Keratinocyte (primary cell): ENCODE results near the gene PDCD1LG2.

Source experiments
- EZH2 ChIP-seq: IDR thresholded peaks from one replicate; pipeline ENCODE4 v1.6.1; 2012; ENCODE audit warnings: inconsistent platforms, mild to moderate bottlenecking, low read length, moderate library complexity
- TF ChIP-seq, protein P1 (sequence below), 3 experiments: IDR thresholded peaks in 1 of 3; conservative IDR thresholded peaks in 1 of 3; optimal IDR thresholded peaks in 1 of 3; 2 replicates in 2 of 3; 3 replicates in 1 of 3; pipeline versions ENCODE3 to v1.5.1; 2011; ENCODE audit warnings: low read length in 3 of 3, mild to moderate bottlenecking in 3 of 3, moderate library complexity in 2 of 3, control low read depth in 1 of 3, inconsistent platforms in 1 of 3; ENCODE audit not compliant: insufficient read depth in 2 of 3; ENCODE audit errors: extremely low read depth in 1 of 3

DNA sequence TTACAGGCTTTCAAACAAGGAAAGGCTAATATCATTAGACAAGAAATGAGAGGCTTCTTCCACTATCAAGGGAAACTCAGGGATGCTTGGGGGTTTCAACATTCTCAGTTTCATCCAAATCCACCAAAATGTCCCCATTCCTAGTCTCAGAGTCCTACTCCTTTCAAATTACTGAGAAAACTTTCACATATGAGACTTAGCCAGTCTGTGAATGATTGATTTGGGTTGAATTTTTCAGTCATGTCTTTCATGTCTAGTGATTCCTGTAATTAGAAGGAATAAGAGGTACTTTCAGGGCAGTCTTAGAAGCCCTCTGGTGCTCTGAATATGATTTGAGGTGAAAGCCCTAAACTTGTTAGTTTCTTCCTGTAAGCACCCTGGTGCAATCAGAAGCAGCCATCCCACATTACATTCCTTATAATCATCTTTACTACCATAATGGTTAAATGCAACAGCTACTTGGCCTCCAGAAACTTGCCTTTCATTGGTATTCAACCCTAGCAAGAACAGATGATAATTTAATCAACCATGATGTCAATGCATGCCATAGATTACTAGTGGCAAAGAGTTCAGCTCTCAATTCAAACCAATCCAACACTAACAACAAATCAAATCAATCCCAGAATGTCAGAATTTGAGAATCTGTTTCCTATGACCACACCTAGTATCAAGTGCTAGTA, 67.8 kb downstream of the PDCD1LG2 start:
- TF ChIP-seq EZH2, result no peak
- TF ChIP-seq, protein P1, sequence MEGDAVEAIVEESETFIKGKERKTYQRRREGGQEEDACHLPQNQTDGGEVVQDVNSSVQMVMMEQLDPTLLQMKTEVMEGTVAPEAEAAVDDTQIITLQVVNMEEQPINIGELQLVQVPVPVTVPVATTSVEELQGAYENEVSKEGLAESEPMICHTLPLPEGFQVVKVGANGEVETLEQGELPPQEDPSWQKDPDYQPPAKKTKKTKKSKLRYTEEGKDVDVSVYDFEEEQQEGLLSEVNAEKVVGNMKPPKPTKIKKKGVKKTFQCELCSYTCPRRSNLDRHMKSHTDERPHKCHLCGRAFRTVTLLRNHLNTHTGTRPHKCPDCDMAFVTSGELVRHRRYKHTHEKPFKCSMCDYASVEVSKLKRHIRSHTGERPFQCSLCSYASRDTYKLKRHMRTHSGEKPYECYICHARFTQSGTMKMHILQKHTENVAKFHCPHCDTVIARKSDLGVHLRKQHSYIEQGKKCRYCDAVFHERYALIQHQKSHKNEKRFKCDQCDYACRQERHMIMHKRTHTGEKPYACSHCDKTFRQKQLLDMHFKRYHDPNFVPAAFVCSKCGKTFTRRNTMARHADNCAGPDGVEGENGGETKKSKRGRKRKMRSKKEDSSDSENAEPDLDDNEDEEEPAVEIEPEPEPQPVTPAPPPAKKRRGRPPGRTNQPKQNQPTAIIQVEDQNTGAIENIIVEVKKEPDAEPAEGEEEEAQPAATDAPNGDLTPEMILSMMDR (optimal IDR thresholded peaks at IDR 0.05 in 1 of 3, IDR thresholded peaks at IDR 0.05 in 1 of 3, conservative IDR thresholded peaks at IDR 0.05 in 1 of 3; ENCODE audit: extremely low read depth in 1 of 3, insufficient read depth in 2 of 3, low read length in 3 of 3), result no peak
